AG04450 (cell line): Measurements from ENCODE around the gene TAGAP. TPM values are rescaled to one million over a fixed set of nuclear protein-coding genes. Genes with fewer than 3 reads are reported as not detected.

Experiments
- CTCF ChIA-PET: fragments of 300-600, 350-600 bp; formaldehyde crosslinking; extraction: SDS; loops from one replicate; lab custom pipeline; 2022; ENCODE audit warnings: antibody characterized with exemption, inconsistent platforms; lab: Charles Lee
- POLR2A ChIA-PET: fragments of 350-600 bp; formaldehyde crosslinking; extraction: SDS; loops from one replicate; lab custom pipeline; 2021; ENCODE audit warnings: antibody characterized with exemption, inconsistent platforms; lab: Yijun Ruan, JAX
- DNase-seq: peaks from one replicate; pipeline ENCODE4 v3.0.0-alpha.2; 2011; ENCODE audit warnings: low read depth, low spot score
- H3K27ac ChIP-seq: one replicate; pipeline ENCODE4 v1.5.1; 2012; ENCODE audit warnings: low read depth, low read length, control low read depth
- H3K27me3 ChIP-seq: one replicate; pipeline ENCODE4 v1.6.0; 2012; ENCODE audit warnings: low read length; ENCODE audit not compliant: control insufficient read depth, insufficient read depth
- H3K4me3 ChIP-seq: 2 replicates; pipeline ENCODE4 v1.5.1; 2011; ENCODE audit warnings: mild to moderate bottlenecking, low read depth, low read length, control low read depth
- H3K9me3 ChIP-seq: 2 replicates; pipeline ENCODE4 v1.5.1; 2012; ENCODE audit warnings: low read length; ENCODE audit not compliant: control insufficient read depth, insufficient read depth
- polyA plus RNA-seq: library from polyadenylated mRNA; depleted of rRNA; stranded (reverse); fragments of >200 nt; gene quantifications from 2 replicates; pipeline ENCODE4 v1.2.3, GENCODE V29; 2011
- TF ChIP-seq, protein P1 (sequence below): IDR thresholded peaks from 2 replicates; pipeline ENCODE4 v1.5.1; 2011; ENCODE audit warnings: low read depth, low read length, control low read depth, inconsistent platforms

TAGAP gene
- polyA plus RNA-seq, 1 experiment, result not detected

DNA sequence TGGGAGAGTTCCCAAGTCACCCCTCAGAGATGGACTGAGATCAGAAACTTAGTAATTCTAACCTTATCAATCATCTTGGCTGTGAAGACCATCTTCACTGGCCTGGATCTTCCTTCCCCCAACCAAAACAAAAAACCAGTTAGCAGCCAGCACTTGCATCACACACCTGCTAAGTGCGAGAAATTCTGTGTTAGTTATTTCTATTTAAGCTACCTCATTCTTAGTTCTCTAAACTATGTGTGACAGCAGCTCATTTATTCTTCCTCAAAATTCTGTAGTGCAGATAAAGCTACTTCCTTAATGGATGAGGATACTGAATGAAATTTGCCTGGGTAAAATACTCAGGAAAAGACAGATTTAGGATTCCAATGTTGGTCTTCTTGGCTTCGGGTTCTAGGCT lies 18.2 kb upstream of the TAGAP start:
- no peak for DNase-seq
- TF ChIP-seq, protein P1, sequence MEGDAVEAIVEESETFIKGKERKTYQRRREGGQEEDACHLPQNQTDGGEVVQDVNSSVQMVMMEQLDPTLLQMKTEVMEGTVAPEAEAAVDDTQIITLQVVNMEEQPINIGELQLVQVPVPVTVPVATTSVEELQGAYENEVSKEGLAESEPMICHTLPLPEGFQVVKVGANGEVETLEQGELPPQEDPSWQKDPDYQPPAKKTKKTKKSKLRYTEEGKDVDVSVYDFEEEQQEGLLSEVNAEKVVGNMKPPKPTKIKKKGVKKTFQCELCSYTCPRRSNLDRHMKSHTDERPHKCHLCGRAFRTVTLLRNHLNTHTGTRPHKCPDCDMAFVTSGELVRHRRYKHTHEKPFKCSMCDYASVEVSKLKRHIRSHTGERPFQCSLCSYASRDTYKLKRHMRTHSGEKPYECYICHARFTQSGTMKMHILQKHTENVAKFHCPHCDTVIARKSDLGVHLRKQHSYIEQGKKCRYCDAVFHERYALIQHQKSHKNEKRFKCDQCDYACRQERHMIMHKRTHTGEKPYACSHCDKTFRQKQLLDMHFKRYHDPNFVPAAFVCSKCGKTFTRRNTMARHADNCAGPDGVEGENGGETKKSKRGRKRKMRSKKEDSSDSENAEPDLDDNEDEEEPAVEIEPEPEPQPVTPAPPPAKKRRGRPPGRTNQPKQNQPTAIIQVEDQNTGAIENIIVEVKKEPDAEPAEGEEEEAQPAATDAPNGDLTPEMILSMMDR, result no peak
- POLR2A ChIA-PET, result no interaction called here
- Histone ChIP-seq H3K9me3 (no peaks in the 10 kb centered on the region), H3K27me3 (peaks cover 32% of the 10 kb centered on the region), H3K27ac (no peak overlapping the region), H3K4me3 (no peak overlapping the region)
- CTCF ChIA-PET, result interaction anchor here (0.8 to 0.9 kb wide), 2 partner anchors 20 to 21 kb away, joined by 3 to 5 read pairs; no protein-coding TSS in a partner anchor

DNA sequence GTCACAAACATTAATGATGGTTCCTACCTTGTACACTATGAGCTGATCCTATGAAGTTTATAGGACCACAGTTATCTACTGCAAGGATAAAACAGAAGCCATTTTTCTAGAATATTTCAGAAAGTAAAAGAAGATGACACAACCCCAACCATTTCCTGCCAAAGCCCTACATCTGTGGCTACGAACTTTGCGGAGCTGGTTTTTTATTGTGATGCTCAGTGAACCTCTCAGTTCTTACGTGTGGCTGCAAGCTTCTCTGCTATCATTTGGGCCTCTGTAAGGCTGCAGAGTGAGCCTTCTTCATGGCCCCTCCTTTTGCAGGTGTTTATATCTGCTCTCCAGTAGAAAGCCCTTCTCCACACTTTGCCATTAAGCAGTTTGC lies 17.8 kb upstream of the TAGAP start:
- no peak overlapping the region for H3K4me3 ChIP-seq
- CTCF ChIA-PET, result interaction anchor here (0.8 kb wide), 1 partner anchor 20 kb away, joined by 3 read pairs; no protein-coding TSS in a partner anchor
- POLR2A ChIA-PET, result no interaction called here
- TF ChIP-seq, protein P1, result no peak
- DNase-seq, result no peak
- no peaks in the 10 kb centered on the region for H3K9me3 ChIP-seq
- peaks cover 28% of the 10 kb centered on the region for H3K27me3 ChIP-seq
- H3K27ac ChIP-seq, result no peak overlapping the region

DNA sequence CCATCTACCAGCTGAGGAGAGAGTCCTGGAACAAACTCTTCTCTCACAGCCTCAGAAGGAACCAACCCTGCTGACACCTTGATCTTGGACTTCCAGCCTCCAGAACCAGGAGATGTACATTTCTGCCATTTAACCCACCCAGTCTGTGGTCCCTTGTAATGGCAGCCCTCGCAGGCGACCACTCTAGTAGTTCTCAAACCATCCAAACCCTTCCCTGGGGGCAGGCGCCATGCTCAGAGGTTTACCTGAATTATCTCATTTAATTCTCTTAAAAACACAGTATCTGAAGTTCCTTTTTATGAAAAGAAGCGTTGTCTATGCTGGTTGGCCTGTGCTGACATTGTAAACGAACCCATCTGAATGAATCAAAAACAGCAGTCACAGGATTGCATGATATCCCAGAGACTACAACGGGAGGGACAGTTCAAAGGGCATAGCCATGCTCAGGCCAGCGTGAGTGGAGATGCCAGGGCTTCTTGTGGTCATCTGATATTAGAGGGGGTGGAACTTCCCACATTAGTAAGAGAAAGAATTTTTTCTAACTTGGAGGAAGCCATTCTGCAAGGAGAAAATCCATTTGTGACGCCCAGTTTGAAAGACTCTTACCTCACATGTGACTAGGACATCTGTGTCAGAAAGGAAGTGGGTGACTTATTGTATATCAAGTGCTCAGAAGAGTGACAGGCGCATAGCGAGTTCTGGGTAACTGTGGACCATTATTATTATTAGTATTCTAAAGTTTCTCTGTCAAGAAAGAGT lies 17.2 kb upstream of the TAGAP start:
- TF ChIP-seq, protein P1, result no peak
- H3K9me3 ChIP-seq, result no peaks in the 10 kb centered on the region
- no peak for DNase-seq
- ChIA-PET CTCF (interaction anchor here (0.8 kb wide), 1 partner anchor 19 kb away, joined by 3 read pairs; no protein-coding TSS in a partner anchor), POLR2A (no interaction called here)
- no peak overlapping the region for H3K4me3 ChIP-seq
- peaks cover 23% of the 10 kb centered on the region for H3K27me3 ChIP-seq
- no peak overlapping the region for H3K27ac ChIP-seq

DNA sequence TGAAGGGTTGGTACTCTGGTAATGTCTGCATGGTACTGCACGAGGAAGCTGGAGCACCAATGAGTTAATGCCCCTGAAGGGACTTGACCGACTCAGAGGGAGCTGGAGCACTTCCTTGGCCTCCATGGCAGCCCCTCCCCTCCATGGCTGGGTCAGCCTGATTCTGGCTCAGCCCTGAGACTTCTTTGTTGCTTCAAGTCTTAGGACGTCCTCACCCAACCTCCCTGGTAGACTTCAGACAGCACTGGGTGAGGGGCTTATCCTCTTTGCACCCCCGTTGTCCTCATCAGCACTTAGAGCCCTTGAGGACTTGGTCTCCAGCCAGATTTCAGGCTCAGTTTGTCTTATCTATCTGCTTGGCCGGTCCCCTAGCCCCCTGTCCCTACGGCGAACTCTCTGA lies 16.4 kb upstream of the TAGAP start:
- ChIA-PET POLR2A (no interaction called here), CTCF (no interaction called here)
- Histone ChIP-seq H3K9me3 (no peaks in the 10 kb centered on the region), H3K27ac (no peak overlapping the region), H3K4me3 (no peak overlapping the region), H3K27me3 (peaks cover 23% of the 10 kb centered on the region)
- no peak for DNase-seq
- TF ChIP-seq, protein P1, result no peak

DNA sequence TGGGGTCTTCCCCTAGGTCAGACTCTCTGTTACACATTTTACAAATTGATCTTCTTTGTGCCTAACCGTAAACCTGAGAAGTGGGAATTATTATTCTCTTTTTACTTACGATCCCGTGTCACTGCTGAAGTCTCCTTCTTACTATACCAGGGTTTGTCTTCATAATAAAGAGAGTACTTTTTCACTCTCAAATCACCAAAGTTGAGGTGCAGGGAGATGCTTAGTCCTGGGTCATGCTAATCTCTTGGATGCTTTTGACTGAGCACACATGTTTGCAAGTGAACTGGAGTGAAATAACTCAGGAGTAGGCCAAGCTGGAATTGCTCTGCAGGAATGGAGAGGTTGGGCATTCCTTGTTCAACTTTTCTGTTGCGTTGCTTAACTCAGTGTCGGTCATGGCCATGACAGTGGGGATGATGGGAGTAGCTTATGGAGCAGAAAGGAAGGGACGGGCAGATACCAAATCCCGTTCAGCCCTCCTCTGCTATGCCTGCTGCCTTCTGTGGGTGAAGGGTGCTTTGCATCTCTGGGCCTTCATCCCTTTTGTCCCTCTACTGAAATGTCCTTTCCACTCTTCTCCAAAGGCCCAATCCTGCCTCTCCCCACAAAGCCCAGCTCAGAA lies 15.2 kb upstream of the TAGAP start:
- no peak overlapping the region for H3K4me3 ChIP-seq
- no peaks in the 10 kb centered on the region for H3K9me3 ChIP-seq
- DNase-seq, result no peak
- ChIA-PET CTCF (no interaction called here), POLR2A (no interaction called here)
- H3K27me3 ChIP-seq, result peaks cover 22% of the 10 kb centered on the region
- TF ChIP-seq, protein P1, result no peak
- H3K27ac ChIP-seq, result no peak overlapping the region
